GM19035 (cell line): Measurements from ENCODE around the gene LRRC36.

Experiments
- ATAC-seq: cut with Tn5 transposase; IDR thresholded peaks from one replicate; pipeline ENCODE4 v1.9.1; 2021; ENCODE audit not compliant: unreplicated experiment

Gene LRRC36

DNA sequence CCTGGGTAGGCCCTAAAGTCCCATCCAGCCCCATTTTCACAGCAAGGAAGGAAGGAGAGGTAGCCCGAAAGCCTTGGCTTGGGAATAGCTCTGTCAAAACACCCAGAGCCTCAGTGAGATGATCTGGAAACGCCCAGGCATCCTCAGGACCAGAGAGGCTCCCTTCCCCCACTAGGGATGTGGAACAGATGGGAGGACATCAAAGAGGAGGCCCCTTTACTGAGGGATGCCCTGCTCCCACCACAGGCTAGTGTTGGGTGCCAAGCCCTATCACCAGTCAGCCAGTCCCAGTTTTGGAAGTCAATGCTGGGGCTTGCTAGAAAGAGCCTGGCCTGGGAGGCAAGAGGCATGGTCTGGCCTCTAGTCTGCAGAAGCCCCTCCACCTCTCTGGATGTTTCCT lies 62.0 kb downstream of the LRRC36 start:
- no peak for ATAC-seq

DNA sequence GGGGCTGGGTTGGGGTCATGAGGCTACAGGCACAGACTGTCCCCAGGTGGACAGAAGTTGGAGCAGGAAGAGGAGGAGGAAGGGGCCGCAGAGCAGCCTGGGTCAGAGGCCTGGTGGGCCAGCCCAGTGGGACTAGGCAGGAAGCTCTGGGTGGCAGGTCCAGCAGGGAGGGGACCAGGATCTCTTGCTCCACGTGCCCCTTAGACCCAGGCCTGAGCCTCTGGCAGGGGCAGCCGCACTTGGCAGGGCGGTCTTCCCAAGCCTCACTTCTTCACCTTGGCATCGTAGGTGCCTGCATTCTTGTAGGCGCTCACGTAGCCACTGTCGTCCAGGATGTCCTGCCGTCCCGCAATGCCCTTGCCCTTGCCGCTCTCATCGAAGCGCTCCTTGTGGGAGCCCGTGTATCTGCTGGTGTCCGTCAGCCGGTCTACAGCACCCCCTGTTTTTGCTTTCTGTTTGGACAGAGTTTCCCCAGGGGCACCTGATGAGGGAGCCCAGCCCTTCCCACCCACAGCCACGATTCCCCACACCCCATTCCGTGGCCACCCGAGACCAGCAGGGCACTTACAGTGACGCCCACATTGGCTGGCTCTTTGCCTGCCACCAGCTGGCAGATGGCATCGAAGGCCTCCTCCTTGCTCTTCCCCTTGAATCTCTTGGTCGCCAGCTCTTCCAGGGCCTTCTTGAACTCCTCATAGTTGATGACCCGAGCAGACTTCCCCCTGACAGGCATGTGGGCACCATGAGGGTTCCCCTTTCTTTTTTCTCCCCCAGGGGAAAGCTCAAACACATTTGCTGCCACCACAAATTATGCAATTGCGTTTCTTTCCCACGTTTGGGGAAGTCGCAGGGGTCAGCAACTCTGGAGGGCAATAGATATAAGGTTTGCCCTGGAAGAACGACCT lies 63.5 kb downstream of the LRRC36 start:
- ATAC-seq: no peak

DNA sequence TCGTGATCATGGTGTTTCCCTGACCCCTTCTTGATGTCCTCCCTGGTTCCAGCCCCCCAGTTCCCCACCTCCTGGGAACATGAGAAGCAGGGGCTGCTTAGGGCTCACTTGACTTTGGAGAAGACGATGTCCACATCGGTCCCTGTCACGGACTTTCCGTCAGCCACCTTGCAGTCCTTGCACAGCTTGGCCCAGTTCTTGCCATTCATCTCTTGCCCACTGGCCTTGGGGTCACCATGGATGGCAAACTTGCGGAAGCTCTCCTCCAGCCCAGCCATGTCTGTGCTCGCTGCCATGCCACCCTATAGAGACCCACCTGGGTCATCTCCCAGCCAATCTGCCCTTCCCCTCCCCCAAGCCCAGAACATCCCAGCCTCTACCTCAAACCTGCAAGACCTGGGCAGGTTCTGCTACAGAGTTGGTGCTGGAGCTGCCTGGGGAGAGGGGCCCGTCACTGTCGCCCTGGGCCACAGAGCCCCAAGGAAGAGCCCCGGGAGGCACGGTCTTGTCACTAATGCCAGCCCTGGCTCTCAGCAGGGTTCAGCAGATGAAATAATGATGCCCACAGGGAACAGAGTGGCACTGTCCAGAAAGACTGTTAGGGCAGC lies 64.3 kb downstream of the LRRC36 start:
- ATAC-seq: no peak

DNA sequence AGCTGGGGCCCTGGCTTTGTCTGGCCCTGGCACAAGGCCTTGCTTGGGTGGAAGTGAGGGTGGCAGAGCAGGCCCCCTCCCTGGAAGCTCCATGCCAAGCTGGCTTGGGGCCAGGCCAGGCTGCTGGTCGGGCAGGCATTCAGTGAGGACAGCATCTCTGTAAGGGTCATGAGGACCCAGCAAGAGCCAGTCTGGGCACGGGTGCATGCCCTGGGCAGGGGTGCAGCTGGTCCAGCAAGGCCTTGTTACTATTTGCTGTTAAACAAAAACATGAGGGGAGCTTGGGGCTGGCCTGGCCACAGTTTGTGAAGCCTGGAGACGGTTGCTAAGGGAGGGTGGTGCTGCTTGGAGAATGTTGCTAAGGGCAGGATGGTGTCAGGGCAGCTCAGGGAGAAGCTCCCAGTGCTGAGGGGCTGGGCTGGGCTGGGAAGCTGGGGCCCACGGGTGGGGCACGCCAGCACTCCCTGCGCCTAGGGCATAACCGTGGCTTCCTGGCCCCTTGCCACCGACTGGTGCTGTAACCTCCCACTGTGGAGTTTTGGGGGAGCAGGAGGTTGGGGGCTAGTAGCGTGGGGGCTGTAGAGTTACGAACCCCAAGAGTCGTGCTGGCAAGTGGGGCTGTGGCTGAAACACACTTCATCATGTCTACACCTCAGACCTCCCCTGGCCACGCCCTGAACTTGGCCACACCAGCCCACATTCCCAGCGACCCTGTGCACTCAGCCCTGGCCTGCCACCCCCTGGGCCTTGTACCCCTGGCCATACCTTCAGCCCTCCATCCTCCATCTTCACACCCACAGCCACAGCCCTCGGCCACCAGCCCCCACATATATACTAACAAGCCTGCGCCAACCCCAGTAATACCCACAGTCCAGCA lies 65.0 kb downstream of the LRRC36 start:
- ATAC-seq: no peak

DNA sequence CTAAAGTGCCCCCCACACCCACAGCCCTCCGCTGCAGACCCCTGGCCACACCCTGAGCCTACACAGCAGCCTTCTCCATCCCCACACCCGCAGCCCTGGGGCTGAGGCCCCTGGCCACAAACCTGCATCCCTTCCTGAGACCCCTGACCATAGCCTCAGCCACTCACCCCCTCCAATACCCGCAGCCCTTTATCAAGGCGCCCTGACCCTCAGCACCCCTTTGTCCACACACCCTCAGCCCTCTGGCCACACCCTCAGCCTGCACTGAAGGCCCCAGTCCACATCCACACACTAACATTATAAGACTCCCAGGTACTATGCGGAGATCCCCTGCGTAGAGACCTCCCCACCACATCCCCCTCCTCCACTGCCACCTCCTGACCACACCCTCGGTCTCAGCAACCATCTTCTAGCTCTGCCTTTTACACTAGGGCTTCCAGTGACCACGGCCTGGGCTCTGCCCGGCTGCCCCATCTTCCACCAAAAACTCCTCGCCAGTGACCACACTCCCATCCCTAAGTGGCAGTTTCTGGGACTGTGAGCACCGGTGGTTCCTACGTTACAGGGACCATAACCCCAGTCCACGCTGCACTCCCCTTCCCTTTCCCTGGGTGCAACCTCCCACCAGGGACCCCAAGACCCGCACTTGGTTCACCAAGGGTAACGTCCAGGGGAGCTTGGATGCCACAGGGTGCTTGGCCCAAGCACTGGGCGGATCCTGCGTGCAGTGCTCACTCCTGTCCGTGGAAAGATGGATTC lies 65.9 kb downstream of the LRRC36 start:
- no peak for ATAC-seq

DNA sequence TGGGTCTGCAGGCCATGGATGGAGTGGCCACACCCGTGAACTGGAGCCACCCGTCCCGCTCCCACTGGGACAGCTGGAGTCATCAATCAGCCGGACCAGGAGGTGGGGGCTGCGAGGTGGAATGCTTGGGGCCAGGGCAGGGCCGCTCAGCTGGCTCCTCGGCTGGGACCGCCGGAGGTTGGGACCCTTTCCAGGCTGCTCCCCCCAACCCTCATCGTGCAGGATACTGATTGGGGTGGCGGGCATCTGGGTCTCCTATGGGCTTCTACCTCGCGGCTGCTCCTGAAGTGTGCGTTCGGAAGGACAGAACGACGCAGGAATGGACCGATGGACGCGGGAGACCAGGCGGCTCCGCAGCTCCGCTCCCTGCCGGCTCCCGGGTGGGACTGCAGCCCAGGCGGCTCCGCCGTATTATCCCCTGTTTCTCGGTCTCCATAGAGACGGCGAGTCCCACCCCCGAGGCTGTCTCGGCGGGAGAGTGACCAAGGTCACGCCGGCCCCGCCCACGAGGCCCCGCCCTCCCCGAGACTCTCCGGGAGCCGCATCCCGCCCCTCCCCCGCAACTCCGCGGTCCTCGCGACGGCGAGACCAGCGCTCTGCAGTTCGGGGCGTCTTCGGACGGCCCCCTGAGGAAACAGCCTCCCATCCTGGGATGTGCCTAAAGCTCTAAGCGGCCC lies 66.6 kb downstream of the LRRC36 start, which contains the start of gene TPPP3:
Gene TPPP3 (minus strand): TSS at position 388 of the 677 bp plus-strand sequence. CDS start 2,387 bp downstream, outside the sequence.
- no peak for ATAC-seq

DNA sequence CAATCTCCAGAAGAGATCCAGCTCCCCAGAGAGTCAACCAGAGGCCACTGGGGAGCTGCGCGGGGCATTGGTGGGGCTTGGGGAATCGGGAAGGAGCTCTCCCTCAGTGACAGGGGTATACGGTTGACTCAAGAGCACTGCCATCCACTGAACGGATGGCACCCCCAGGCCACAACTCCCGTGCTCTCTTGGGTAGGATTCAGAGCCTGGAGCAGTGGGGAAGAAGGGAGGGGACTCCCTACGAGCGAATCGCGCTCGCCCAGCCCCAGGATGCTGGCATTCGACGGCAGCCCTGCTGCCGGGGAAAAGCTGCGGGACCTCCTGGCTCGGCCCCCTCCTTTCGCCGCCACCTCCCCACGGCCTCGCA lies 67.2 kb downstream of the LRRC36 start:
- no peak for ATAC-seq

DNA sequence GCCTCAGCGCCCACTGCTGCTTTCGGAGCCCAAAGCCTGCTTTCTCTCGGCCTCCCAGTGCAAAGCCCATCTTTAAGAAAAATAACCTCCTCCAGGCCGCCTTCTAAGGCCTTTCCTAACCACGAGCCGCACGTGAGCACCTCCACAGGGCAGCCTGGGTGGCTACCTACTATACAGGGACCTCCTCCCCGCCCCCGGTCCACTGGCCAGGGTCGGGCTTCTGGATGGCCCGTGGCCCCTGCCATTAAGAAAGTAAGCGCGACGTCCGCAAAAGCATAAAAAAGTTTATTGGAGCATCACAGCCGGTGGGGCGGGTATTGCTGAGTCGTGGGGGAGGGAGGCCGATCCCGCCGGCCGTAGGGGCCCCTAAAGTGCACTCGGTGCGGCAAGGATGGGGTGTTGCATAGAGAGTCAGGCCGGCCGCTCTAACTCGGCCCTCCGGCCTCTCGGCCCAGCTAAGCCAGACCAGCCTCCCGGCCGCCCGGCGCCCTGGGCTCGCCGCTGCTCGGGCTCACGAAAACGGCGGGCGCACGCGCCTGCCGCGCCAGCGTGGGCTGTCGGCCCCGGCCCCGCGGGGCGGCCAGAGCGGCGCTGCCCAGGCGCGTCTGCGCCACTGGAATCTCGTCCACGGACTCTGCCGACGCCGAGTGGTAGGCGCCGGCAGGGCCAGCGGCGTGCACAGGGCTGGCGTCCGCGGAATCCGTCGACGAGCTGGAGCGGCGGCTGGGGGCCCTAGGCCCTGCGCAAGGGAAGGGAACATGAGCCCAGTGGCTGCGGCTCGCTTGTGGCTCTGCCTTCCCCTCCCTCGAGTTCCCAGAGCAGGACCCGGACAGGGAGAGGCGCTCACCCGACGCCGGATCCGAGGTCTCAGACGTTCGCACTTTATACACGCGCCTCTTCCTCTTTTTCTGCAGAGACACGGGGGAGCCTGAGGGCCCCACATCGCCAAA lies 67.8 kb downstream of the LRRC36 start:
- no peak for ATAC-seq

DNA sequence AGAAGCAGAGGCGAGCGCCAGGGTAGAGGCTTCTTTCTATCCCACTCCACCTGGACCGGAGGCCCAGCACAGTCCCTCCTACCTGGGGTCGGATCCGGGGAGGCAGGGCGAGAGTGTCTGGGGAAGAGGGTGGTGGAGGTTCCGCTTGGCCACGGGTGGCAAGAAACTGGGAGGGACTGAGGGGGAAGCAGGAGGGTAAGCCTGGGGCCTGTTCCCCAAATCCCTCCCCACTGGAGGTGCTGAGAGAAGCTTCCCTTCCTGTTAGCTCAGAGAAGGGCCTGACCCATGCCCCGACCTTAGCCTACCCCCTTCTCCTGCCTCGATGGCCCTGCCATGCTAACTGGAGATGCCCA lies 68.5 kb downstream of the LRRC36 start:
- no peak for ATAC-seq

DNA sequence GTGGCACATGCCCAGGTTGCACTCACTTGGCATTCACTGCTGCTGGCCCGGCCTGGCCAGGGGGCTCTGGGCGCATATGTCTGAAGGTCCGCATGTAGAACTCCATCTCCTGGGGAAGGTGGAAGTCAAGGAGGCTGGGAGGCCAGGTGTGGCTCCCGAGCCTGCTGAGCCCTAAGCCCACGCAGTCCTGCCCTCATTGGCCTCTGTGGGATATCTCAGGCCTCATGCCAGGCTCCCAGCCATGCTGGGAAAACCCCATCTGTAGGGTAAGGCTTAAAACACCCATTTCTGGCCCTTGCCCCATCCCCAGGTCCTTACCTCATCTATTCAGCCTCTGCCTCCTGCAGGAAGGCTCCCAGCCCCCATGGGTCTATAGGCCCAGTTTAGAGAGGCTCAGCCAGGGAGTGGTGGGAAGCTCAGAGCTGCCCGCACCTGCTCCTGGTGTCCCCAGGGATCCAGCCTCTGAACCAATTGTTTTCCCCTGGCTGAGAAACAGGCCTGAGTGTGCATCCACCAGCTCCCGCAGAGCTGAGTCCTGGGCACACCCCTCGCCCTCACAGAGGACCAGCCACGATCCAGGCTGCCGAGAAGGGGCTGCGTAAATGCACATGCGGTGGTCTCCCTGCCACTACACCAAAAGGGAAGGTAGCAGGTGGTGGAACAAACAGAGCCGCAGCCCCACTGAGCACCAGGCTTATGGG lies 69.0 kb downstream of the LRRC36 start:
- ATAC-seq: no peak

DNA sequence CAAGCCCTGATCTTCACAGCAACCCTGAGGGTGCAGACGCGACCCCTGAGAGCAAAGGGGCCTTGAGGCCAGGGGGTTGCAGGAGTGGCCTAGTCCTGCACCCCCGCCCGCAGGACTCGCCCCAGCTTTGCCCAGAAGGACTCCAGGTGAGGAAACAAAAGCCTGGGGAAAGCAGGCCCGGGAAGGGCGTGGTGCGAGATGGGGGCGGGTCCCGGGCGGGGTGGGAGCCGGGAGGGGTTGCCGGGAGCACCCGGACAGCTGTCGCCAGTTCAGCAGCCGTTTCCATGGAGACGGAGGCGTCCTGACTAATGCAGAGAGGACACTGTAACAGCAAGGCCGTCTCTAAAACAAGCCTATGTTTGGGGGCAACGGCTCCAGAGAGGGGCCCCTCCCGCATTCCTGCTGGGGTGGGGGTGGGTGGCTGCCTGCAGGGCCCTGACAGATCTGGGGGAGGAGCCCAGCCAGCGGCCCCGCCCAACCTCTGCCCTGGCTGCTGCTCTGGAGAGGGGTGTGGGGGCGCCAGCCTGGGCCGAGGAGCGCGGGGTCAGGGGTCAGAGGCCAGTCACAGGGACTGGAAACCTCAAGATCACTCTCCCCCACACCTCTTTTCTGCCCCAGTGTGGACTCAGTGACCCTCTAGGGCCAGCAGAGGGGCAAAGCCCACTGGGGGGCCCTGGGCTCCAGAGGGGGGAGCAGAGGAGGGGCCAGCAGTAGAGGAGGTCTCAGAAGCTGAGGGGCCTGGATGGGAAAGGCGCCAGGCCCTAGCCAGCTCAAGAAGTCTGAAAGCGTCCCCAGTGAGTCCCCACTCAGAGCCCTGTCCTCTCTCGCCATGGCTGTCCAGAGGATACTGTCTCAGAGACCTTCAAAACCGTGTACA lies 69.8 kb downstream of the LRRC36 start:
- no peak for ATAC-seq

DNA sequence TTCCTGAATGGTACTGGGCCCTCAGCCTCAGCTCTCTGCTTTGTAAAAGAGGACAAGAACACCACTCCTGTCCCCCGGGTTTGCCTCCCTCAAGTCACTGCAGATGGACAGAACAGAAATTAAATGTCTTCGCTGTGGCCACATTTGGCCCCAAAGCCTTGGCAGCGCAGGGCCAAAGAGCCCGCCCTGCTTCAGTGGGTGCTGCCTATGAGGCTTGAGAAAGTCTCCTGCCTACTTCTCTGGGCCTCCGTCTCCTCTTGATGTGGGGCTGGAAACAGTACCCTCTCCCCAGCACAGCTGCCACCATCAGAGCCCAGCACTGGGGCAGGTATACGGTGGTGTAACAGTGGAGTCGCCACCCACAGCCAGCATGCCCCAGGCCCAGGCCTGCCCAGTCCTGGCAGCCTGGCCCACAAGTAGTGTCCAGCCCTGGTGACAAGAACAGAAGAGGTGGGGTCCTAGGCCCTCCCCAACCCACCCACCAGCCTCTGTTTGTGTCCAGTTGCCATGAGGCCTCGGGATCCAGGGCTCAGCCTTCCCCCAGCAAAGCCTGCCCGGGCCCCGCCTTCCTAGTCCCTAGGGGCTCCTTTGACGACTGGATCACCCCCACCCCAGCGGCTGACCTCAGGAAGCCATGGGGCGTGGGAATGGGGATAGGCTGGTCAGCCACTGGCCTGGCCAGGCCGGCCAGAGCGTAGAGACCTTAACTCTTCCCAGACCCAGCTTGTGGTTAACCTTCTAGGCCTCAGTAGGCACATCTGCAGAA lies 70.6 kb downstream of the LRRC36 start:
- ATAC-seq: no peak

DNA sequence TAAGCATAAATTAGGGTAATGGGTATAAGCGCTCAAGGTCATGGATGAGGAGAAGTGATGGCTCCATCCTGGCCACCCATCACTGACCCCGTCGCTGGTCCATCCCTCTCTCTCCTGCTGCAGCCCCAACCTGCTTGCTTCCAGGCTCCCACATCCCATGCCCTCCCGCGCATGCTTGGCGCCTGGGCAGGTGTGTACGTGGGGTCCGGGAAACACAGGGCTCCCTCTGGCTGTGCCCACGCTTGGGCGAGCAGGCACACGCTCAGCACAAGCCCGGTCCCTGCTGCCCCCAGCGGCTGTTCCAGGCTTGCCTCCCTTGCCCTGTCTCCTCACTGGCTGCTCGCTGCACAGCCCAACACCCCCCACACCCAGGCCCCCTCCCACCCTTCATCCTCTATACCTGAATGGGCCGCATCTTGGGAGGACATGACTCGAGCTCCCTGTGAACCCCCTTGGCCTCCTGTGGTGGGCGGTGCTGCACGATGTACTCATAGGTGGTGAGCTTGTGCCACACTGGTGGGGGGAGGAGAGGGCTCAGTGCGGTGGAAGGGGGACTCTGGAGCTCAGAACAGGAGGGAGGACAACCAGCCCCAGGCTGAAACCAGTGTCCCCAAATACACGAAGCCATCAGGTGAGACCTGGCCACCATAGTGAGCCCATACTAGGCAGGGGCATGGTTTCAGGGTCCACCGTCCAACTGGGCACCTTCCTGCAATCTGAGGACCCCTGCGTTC lies 71.4 kb downstream of the LRRC36 start:
- no peak for ATAC-seq

DNA sequence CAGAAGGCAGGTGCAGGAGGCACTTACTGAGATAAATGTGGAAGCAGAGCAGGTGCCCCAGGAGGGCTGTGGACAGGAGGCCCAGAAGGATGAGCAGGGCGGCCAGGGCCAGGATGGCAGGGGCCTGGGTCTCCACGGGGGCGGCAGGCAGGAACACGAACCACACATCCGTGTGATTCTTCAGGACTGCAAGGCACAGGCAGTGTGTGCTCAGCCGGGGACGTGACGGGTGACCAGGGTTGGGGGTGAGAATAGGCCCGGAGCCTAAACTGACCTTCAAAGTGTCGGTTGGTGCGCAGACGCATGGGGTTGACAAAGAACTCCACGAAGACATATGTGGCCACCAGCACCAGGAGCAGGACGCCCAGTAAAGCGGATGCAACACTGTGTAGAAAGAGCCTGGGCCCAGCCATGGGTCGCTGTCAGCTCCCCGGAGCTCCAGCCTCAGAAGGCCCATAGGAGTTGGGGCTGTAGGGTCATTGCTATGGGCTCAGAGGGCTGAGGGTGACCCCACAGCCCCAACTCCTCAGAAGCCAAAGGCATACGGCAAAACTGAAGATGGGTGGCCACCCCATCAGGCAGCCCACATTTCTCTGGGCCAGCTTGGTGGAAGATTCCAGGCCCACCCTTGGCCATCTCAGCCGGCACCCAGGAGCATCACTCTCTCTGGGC lies 72.1 kb downstream of the LRRC36 start:
- no peak for ATAC-seq

DNA sequence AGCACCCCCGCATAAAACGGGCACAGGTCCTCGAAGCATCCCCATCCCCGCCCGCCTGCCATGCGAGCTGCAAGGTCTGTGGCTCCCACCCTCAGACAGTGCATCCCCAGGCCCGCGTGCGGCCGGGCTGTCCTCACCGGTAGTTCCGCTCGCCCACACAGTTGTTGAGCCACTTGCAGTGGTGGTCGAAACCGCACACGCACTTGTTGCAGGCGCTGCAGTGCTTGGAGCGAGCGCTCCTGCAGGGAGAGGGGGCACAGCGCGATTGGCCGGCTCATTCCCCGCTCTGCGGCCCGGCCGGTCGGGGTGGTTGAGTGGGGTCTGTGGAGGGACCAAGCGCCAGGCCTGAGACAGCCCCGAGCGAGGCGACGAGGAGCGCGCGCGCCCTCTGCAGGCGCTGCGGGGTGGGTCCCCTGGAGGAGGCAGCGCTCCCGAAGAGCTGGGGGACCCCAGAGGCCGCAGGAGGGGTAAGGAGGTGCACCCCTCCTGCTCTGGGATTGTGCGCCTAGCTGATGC lies 72.7 kb downstream of the LRRC36 start:
- ATAC-seq: no peak
